ENCODE results near the gene CCL15. TPM values are rescaled to one million over a fixed set of nuclear protein-coding genes. Genes with fewer than 3 reads are reported as not detected.

The CCL15 gene
- total RNA-seq, 2 experiments from 2014 or later = not detected

DNA sequence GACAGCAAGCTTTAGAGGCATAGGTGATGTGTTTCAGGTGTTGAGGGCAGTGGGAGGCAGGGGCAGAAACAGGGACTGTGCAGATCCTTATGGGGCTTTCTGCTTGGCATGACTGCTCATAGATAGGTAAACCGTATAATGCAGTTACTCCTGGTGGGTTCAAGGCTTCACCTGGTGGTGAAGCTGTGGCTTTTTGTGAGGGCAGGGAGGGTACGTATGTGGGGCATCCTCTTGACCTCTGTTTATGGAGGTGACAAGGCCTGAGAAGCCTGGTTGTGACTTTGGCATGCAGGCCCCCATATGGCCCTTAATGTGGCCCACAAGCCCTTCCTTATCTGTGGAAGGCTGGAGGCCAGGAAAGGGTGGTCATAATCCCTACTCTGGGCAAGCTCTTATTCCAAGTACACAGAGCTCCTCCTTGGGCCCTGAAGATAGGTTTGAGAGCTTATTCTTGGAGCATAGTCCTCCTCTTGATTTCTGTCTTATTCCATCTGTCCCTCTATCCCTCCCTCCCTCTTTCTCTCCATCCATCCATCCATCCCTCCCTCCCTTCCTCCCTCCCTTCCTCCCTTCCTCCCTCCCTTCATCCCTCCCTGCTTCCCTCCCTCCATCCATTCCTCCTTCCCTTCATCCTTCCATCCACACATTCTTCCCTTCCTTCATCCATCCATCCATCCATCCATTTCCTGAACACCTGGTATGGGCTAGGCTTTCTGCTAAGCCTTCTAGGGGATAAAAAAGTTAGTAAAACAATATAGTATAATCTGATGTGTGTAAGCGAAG lies 18.8 kb downstream of the CCL15 start:
- ChIA-PET CTCF (interaction anchor here (0.8 to 1.4 kb wide), 3 partner anchors 56 to 166 kb away, joined by 3 to 4 read pairs (median 3); no protein-coding TSS in a partner anchor), POLR2A (no interaction called here)
- Mint-ChIP-seq H3K27ac (no peak overlapping the region), H3K9me3 (no peaks in the 10 kb centered on the region), H3K36me3 (ENCODE audit: low read depth) (no peaks in the 10 kb centered on the region), H3K4me3 (no peak overlapping the region), H3K27me3 (peaks cover 3% of the 10 kb centered on the region), H3K4me1 (no peaks in the 10 kb centered on the region)
- no peak for DNase-seq

GRCh38 chr17:35981908-35982330 lies 19.4 kb downstream of the CCL15 start:
- ChIA-PET POLR2A (no interaction called here), CTCF (interaction anchor here (0.6 to 1.4 kb wide), 2 partner anchors 90 to 218 kb away, joined by 3 to 4 read pairs; no protein-coding TSS in a partner anchor)
- Mint-ChIP-seq H3K27ac (no peak overlapping the region), H3K9me3 (no peaks in the 10 kb centered on the region), H3K4me1 (no peaks in the 10 kb centered on the region), H3K4me3 (no peak overlapping the region), H3K36me3 (ENCODE audit: low read depth) (no peaks in the 10 kb centered on the region), H3K27me3 (peaks cover 3% of the 10 kb centered on the region)
- no peak for DNase-seq

DNA sequence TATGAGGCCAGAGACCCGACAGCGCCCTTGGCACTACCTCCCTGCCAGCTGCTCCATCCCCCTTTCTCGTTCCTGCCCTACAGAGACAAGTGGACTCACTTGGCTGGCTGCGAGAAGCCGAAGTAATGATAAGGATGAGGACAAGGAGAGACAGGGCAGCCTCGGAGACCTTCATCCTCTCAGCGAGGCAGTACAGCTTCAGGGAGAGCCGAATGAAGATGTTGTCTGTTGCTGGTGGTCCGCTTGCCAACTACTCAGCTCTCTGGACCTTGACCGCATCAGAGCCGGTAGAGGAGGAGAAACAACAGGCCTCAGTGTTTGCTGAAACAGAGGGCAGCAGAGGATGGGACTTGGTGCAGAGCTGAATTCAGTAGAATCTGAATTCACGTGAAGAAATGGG lies 20.1 kb downstream of the CCL15 start, which contains the start of gene CCL16:
Gene CCL16 (minus strand): TSS at position 252 of the 400 bp plus-strand sequence. CDS start 77 bp downstream, at position 175.
- POLR2A ChIA-PET = no interaction called here
- H3K36me3 Mint-ChIP-seq (ENCODE audit: low read depth) = no peaks in the 10 kb centered on the region
- no peak within 1 kb of the TSS for H3K4me3 Mint-ChIP-seq
- CTCF ChIA-PET = interaction anchor here (0.6 to 1.4 kb wide), 2 partner anchors 91 to 218 kb away, joined by 3 to 4 read pairs; no protein-coding TSS in a partner anchor
- H3K9me3 Mint-ChIP-seq = no peaks in the 10 kb centered on the region
- no peak for DNase-seq
- peaks cover 7% of the 10 kb centered on the region for H3K27me3 Mint-ChIP-seq
- H3K4me1 Mint-ChIP-seq = no peaks in the 10 kb centered on the region
- H3K27ac Mint-ChIP-seq = no peak within 1 kb of the TSS

- ChIA-PET CTCF (interaction anchor here (1.1 to 2.0 kb wide), 4 partner anchors 9 to 94 kb away, joined by 3 to 5 read pairs (median 4); no protein-coding TSS in a partner anchor), POLR2A (no interaction called here)
- H3K36me3 Mint-ChIP-seq (ENCODE audit: low read depth) = no peaks in the 10 kb centered on the region
- no peak for DNase-seq
- H3K4me3 Mint-ChIP-seq = no peak overlapping the region
- H3K4me1 Mint-ChIP-seq = no peaks in the 10 kb centered on the region
- no peak overlapping the region for H3K27ac Mint-ChIP-seq
- no peaks in the 10 kb centered on the region for H3K9me3 Mint-ChIP-seq
- H3K27me3 Mint-ChIP-seq = peaks cover 7% of the 10 kb centered on the region
These were observed 23.0 kb downstream of the CCL15 start for GRCh38 chr17:35978346-35978745.

- Mint-ChIP-seq H3K36me3 (ENCODE audit: low read depth) (no peaks in the 10 kb centered on the region), H3K27me3 (peaks cover 7% of the 10 kb centered on the region), H3K9me3 (no peaks in the 10 kb centered on the region), H3K4me1 (no peaks in the 10 kb centered on the region), H3K27ac (no peak overlapping the region), H3K4me3 (no peak overlapping the region)
- no peak for DNase-seq
- ChIA-PET CTCF (interaction anchor here (1.4 to 2.1 kb wide), 4 partner anchors 8 to 95 kb away, joined by 3 to 5 read pairs (median 5); no protein-coding TSS in a partner anchor), POLR2A (no interaction called here)
These were observed 23.8 kb downstream of the CCL15 start for GRCh38 chr17:35977509-35977908.

DNA sequence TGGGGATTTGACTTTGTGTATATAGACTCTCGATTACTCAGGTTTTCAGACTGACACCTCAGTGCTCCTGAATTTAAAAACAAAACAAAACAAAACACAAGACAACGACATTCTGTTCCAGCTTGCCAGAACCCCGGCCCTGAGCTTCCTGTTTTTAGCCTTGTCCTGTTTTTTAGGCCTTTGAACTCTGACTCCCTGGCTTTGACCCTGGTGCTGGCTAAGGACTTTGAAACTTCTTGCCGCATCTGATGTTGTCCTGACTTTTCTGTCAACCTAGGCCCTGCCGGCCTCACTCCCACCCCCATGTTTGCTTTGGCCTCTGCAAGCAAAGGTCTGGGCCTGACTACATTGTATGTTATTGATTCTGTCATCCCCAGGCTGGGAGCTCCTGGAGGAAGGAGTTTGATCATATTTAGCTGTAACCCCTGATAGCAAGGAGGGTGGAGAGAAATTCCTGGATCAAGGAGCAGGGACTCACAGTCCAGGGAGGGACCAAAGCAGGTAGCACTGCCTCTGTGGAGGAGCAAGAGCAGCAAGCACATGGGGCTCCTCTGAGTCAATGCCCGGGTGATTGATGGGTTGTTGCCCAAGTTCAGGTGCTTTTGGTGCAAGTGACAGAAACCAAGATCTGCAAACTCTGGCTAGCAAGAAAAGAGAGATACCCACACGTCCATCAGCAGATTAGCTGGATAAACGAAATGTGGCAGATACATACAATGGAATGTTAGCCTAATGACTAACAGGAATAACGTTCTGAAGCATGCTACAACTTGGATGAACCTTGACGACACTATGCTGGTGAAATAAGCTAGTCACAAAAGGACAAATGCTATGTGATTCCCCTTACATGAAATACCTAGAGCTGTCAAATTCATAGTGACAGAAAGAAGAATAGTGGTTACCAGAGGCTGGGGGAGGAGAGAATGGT lies 27.8 kb downstream of the CCL15 start:
- Mint-ChIP-seq H3K4me3 (no peak overlapping the region), H3K9me3 (no peaks in the 10 kb centered on the region), H3K27me3 (peaks cover 6% of the 10 kb centered on the region), H3K4me1 (no peaks in the 10 kb centered on the region), H3K36me3 (ENCODE audit: low read depth) (no peaks in the 10 kb centered on the region), H3K27ac (no peak overlapping the region)
- no peak for DNase-seq
- CTCF ChIA-PET = interaction anchor here (1.0 kb wide), 1 partner anchor 32 kb away, joined by 3 read pairs; no protein-coding TSS in a partner anchor
- POLR2A ChIA-PET = no interaction called here

- no peak for DNase-seq
- H3K27ac Mint-ChIP-seq = no peak overlapping the region
- no peak overlapping the region for H3K4me3 Mint-ChIP-seq
- POLR2A ChIA-PET = no interaction called here
- CTCF ChIA-PET = interaction anchor here (1.0 kb wide), 1 partner anchor 33 kb away, joined by 3 read pairs; no protein-coding TSS in a partner anchor
- H3K9me3 Mint-ChIP-seq = no peaks in the 10 kb centered on the region
- H3K27me3 Mint-ChIP-seq = peaks cover 6% of the 10 kb centered on the region
- no peaks in the 10 kb centered on the region for H3K36me3 Mint-ChIP-seq (ENCODE audit: low read depth)
- H3K4me1 Mint-ChIP-seq = no peaks in the 10 kb centered on the region
These were observed 28.4 kb downstream of the CCL15 start for GRCh38 chr17:35972945-35973332.

- DNase-seq = no peak
- H3K27ac Mint-ChIP-seq = no peak overlapping the region
- no peaks in the 10 kb centered on the region for H3K36me3 Mint-ChIP-seq (ENCODE audit: low read depth)
- CTCF ChIA-PET = interaction anchor here (0.7 to 1.0 kb wide), 2 partner anchors 54 to 176 kb away, joined by 3 read pairs; no protein-coding TSS in a partner anchor
- H3K4me3 Mint-ChIP-seq = no peak overlapping the region
- H3K4me1 Mint-ChIP-seq = no peaks in the 10 kb centered on the region
- POLR2A ChIA-PET = no interaction called here
- H3K27me3 Mint-ChIP-seq = peaks cover 6% of the 10 kb centered on the region
- H3K9me3 Mint-ChIP-seq = no peaks in the 10 kb centered on the region
These were observed 28.8 kb downstream of the CCL15 start for GRCh38 chr17:35972535-35972934.

- no peak for DNase-seq
- Mint-ChIP-seq H3K4me1 (no peaks in the 10 kb centered on the region), H3K4me3 (no peak overlapping the region), H3K36me3 (ENCODE audit: low read depth) (no peaks in the 10 kb centered on the region), H3K27me3 (peaks cover 6% of the 10 kb centered on the region), H3K9me3 (no peaks in the 10 kb centered on the region), H3K27ac (no peak overlapping the region)
- ChIA-PET POLR2A (no interaction called here), CTCF (interaction anchor here (0.7 to 1.0 kb wide), 2 partner anchors 55 to 177 kb away, joined by 3 read pairs; no protein-coding TSS in a partner anchor)
These were observed 29.3 kb downstream of the CCL15 start for GRCh38 chr17:35972066-35972465.

GRCh38 chr17:35969558-35970380 lies 31.6 kb downstream of the CCL15 start:
- no peak overlapping the region for H3K4me3 Mint-ChIP-seq
- H3K4me1 Mint-ChIP-seq = no peaks in the 10 kb centered on the region
- no peaks in the 10 kb centered on the region for H3K36me3 Mint-ChIP-seq (ENCODE audit: low read depth)
- CTCF ChIA-PET = interaction anchor here (0.7 to 2.9 kb wide), 13 partner anchors 8 to 179 kb away, joined by 3 to 15 read pairs (median 3); no protein-coding TSS in a partner anchor
- no peak overlapping the region for H3K27ac Mint-ChIP-seq
- H3K27me3 Mint-ChIP-seq = peaks cover 8% of the 10 kb centered on the region
- H3K9me3 Mint-ChIP-seq = no peaks in the 10 kb centered on the region
- POLR2A ChIA-PET = no interaction called here
- peak; percentile 82 for DNase-seq

DNA sequence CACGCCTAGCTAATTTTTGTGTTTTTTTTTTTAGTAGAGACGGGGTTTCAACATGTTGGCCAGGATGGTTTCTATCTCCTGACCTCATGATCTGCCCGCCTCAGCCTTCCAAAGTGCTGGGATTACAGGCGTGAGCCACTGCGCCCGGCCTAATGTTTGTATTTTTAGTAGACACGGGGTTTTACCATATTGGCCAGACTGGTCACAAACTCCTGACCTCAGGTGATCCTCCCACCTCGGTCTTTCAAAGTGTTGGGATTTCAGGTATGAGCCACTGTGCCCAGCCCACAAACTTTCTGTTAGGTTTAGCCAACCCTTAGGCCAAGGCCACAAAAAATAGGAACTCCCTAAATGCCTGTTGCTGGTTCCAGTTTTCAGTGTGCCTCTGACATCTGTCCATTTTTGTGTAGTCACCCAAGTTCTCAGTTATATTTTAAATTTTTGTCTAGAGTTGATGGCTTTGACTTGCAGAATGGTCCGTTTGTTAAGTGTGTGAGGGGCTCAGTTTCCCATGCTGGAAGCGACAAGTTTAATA lies 32.8 kb downstream of the CCL15 start:
- ChIA-PET POLR2A (no interaction called here), CTCF (interaction anchor here (0.8 to 2.9 kb wide), 6 partner anchors 11 to 180 kb away, joined by 3 to 15 read pairs (median 3); no protein-coding TSS in a partner anchor)
- Mint-ChIP-seq H3K4me3 (no peak overlapping the region), H3K4me1 (no peaks in the 10 kb centered on the region), H3K27ac (no peak overlapping the region), H3K27me3 (peaks cover 16% of the 10 kb centered on the region), H3K9me3 (no peaks in the 10 kb centered on the region), H3K36me3 (ENCODE audit: low read depth) (no peaks in the 10 kb centered on the region)
- DNase-seq = no peak

DNA sequence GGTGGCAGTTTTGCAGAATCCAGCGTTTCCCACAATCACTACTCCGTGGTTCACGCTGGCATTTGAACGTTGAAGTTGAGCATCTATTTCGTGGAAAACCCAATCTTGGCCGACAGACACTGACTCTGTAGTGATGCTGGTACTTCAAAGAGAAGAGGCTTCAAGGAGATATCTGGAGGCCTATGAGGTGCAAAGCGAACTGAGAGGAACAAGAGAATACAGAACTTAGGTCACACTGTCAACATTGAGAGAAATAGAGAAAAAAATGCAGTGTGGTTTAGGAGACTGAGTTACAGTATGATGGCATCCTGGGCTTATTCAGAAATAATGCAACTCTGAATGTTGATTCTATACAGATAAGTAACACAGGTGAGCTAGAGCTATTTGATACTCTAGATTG lies 36.1 kb downstream of the CCL15 start:
- ChIA-PET CTCF (interaction anchor here (1.2 kb wide), 1 partner anchor 13 kb away, joined by 3 read pairs; no protein-coding TSS in a partner anchor), POLR2A (no interaction called here)
- no peaks in the 10 kb centered on the region for H3K4me1 Mint-ChIP-seq
- no peak overlapping the region for H3K27ac Mint-ChIP-seq
- H3K9me3 Mint-ChIP-seq = no peaks in the 10 kb centered on the region
- H3K4me3 Mint-ChIP-seq = no peak overlapping the region
- H3K36me3 Mint-ChIP-seq (ENCODE audit: low read depth) = no peaks in the 10 kb centered on the region
- H3K27me3 Mint-ChIP-seq = peaks cover 16% of the 10 kb centered on the region
- no peak for DNase-seq

Measured in activated CD4-positive, alpha-beta T cell treated with anti-CD3 and anti-CD28 coated beads, Interleukin-2, amount 10 ng/mL, durations not matched to agents 7 days and 5 days (primary cell).